Non-pigmented ciliary epithelial cell (primary cell): Measurements from ENCODE around the gene MATCAP1.

Experiments used
- DNase-seq: peaks from one replicate; pipeline ENCODE4 v3.0.0-alpha.2; 2010; ENCODE audit warnings: low read depth

The MATCAP1 gene

DNA sequence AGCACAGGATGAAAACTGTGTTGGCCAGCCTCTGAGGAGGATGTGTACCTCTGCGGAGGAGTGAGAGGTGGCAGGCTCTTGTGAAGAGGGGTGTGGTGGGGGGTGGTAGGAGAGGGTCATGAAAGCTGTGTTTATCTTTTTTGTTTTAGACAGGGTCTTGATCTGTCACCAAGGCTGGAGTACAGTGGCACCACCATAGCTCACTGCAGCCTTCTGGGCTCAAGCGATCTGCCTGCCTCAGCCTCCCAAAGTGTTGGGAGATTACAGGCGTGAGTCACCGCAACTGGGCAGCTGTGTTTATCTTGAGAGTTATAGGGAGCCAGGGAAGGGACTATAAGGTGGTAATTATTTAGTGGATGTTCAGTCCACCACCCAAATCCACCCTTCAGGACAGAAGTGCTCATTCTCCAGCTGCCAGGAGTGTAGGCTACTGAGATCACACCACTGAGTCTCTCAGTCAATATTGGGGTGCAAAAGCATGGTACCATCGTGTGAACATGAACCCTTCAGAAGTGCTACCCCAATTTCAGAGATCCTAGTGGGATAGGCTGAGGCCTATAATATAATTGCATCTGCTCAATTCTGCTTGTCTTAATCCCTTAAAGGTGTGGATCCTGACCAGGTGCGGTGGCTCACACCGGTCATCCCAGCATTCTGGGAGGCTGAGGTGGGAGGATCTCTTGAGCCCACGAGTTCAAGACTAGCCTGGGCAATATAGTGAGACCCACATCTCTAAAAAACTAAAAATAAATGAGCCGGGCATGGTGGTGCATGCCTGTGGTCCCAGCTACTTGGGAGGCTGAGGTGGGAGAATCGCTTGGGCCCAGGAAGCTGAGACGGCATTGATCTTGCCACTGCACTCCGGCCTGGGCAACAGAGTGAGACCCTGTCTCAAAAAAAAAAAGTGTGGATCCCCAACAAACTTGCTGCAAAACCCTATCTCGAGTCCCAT is 7.0 kb upstream of the MATCAP1 start:
- no peak for DNase-seq

DNA sequence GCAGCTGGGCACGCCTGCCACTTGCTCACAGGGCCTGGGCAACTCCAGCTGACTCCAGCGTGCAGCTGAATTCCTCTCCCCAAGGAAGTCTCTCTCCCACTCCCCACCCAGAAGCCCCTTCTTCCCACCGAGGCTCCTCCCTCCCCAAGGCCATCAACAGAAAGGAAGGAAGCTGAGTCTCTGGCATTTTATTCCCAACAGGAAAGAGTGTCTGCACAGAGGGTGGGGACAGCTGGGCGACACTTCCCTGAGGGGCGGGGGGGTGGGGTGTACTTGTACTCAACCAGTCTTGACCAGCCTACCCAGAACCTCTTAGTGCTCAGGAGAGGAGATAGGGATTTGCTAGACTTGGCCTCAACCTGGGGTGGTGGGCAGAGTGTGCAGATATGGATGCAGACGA is 6.3 kb upstream of the MATCAP1 start, which contains the start of gene EXOC3L1:
Gene EXOC3L1 (minus strand): TSS at position 96 of the 400 bp plus-strand sequence. CDS start 460 bp downstream, outside the sequence.
- DNase-seq, result no peak

GRCh38 chr16:67188798-67189197 is 5.0 kb upstream of the MATCAP1 start:
- no peak for DNase-seq

GRCh38 chr16:67188323-67188722 is 4.6 kb upstream of the MATCAP1 start:
- no peak for DNase-seq

GRCh38 chr16:67187175-67187890 is 3.6 kb upstream of the MATCAP1 start:
- no peak for DNase-seq

DNA sequence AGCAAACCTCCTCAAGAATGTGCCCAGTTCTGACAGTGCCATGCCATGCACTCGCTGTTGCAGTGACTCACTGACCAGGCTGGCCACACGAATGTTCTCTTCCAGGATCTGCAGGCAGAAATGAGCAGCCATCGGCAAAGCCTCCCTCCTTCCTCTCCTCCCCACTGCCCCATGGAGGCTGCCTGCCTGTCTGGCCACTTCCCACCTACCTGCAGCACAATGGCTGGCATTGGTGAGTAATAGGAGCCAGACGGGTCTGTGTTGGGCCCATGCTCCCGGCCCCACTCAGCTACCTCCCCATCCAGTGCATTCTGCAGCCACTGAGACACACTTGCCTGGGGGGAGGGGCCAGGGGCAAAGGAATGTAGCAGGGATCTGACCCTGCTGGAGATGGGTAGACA is 2.8 kb upstream of the MATCAP1 start:
- DNase-seq, result no peak

GRCh38 chr16:67185651-67186134 is 1.9 kb upstream of the MATCAP1 start:
- no peak for DNase-seq

DNA sequence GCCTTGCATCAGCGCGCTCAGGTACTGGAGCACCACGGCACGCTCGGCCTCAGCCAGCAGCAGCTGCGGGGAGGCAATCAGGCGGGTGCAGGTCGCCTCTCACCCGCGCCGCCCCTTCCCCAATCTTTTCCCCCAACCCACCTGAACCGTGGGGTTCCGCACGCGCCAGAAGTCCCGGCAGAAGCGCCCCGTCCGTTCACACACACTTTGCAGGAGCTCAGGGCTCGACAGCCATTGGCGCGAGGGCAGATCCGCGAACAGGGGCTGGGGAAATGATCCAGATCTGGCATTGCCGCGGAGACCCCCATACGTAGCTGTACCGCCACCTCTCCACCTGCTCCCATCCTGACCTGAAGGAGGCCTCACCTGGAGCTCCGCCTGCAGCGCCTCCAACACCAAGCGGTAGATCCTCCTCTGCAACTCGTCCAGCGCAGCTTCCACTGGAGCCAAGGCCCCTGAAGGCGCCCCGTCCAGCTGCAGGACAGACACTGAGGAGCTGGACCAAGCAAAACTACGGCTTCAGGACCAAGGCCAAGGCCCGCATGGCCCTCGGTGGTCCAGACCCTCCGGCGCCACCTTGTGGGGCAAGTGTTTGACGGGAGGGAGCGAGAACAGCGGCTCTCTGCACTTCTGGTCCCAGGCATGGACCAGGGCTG is 1.4 kb upstream of the MATCAP1 start:
- peak; percentile 57 for DNase-seq

DNA sequence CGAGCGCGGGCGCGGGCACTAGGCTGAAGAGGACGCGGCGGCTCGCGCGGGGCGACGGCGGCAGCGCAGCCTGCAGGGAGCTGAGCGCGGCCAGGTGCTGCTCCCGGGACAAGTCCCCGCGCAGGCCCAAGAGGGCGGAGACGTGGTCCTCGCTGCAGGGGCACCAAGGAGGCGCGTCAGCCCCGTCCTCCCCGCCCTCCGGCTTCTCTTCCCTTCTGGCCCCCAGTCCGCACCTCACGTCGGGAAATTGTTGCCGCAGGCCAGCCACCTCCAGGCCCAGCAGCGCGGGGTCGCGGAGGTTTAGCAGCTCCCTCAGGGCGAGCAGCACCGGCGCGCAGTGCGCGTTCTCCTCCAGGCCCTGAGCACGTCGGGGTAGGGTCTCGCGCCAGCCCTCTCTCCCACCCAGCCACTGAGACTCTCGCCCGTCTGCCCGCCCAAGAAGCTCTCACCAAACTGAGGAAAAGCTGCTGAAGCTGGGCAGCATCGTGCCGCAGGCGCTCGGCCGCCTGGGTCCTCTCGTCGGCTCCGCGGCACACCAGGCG is 761 bp upstream of the MATCAP1 start:
- no peak for DNase-seq

DNA sequence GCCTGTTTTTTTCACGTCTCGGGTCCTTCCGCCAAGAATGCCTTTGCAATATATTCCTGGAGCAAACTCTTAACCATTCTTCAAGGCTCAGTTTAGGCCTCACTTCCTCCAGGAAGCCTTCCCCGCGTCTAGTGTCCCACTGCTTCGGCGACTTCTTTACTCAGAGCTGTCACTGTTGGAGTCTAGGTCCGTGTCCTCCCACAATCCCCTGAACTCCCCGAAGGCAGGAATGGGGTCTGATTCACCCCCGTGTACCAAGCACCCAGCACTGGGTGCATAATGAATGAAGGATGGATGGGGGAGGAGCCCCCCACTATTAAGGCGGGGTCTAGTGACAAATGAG is 508 bp downstream of the MATCAP1 start:
- no peak for DNase-seq

DNA sequence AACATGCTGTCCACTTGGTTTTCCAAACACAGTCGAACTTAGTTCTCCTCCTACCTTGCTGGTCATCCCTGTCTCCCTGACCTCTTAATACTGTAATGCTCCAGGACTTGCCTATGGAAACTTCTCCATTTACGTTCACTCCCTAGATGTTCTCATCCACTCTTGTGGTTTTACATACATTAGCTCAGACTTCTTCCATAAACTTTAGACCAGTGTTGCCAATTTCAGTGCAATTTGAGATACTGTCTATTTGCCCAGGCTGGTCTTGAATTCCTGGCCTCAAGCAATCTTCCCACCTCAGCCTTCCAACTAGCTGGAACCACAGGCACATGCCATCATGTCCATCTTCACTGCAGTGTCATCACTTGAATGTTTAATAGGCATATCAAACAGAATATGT is 1.5 kb downstream of the MATCAP1 start:
- DNase-seq, result no peak

DNA sequence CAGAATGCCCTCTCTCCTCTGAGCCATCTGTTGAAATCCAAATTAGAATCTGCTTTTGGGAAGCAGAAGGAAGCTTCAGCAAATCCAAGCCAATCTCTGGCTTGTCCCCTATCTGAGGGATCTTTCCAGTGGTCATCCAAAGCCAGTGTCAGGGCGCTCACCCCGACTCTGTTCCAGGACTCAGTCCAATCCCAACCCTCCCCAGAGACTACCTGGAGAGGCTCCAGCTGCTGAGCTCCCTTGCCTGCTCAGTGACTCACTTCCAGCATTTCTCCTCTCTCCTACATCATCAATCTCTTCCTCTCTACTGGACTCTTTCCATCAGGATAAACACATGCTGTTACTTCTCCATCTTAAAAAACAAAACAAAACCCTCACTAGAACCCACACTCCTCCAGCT is 2.4 kb downstream of the MATCAP1 start:
- DNase-seq, result no peak

DNA sequence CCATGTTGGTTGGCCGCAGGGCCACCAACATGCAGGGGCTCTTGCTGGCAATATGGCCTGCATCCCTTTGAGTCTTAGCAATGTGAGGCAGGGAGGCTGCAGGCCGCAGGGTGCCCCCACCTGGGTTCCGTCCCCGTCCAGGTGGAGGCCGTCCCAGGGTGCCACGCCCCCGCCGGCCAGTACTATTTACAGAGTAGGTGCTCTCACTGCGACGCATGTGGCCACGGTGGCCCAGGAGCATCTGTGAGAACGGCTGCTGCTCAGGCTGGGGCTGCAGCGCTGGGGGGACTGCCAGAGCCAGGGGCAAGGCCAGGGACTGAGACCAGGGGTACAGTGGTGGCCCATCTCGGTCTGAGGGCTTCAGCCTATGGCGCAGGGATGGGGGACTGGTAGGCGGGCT is 3.6 kb downstream of the MATCAP1 start:
- no peak for DNase-seq

DNA sequence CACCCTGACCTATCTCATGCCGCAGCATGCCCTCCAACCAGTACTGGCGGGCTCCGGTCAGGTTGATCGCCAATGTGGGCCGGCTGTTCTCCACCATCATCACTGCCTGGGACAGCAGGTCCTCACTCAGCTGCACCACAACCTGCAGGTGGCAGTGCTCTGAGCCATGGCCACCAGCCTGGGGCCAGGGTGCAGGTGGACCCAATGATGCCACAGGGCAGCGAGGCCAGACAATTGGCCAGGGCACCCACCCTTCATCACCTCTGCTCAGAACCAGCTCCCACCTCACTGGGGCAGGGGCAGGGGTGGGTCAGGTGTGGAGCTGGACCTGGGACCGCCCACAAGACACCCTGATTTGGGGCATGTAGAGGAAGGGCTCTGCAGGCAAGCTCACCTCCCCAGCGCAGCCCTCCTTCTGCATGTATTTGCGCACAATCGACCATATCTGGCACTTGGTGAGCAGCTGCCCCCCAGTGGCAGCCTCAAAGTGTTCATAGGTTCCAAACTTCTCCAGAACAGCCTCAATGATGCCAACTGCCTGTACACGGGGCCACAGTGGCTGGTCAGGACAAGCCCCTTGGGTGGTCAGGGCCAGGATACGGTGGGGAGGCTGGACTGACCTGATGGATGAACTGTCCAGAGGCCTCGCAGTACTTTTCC is 4.2 kb downstream of the MATCAP1 start:
- no peak for DNase-seq

DNA sequence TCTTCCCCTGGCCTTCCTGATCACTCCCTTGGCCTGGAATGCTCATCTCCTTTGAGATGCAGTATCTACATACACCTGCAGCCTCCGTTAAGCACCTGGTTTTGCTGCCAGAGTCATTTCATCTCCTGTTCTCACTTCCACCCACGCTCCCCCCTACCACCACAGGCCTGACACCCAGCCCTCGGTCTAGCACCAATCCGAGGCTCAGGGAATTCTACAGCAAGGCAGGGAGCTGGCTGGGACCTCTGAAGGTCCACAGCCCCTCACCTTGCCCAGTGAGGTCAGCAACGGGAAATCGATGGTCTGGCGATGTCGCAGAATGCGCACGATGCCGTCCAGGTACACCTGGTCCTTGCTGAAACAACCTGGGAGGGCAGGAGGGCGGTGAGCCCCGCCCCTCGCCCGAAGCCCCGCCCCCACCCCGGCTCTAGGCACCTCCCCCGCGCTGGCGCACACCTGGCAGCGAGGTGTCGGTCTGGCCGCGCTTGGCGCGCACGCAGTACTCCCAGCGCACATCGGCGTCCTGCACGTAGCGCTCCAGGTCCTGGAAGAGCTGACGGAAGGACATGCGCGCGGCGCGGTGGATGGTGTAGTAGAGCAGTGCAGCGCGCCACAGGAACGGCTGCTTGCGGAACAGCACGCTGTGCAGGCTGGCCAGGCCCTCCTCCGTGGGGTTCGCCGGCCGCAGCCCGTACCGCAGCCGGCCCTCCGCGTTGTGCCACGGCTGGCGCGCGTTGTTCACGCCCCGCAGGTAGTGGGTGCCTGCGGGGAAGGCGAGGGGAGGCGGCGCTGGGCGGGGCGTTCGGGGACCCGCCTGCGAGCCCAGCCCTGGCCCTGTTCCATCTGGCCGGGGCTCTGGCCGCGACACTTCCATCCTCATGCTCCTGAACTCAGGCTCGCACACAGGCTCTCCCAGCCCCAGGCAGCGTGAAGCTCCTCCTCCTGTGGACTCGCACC is 5.7 kb downstream of the MATCAP1 start:
- DNase-seq, result no peak

DNA sequence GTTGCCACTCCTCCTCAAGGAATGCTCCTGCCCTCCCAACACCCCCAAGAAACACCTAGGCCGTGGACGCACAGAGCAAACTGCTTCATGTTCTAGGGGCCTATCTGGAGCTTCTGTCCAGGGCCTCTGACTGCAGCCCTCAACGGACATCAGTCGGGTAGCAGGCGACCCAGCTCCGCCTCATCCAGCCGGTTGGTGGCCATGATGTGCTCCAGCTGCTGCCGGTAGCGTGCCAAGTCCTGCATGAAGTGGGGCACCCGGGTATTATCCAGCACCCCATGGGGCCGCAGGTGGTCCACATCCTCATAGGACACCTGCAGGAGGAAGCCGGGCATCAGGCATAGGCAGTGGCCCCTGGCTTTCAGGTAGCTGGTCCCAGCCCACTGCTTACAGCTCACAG is 7.1 kb downstream of the MATCAP1 start:
- DNase-seq, result no peak

- DNase-seq, result no peak
Measured at GRCh38 chr16:67174706-67175231, 9.0 kb downstream of the MATCAP1 start.

- DNase-seq, result no peak
Measured at GRCh38 chr16:67173808-67174705, 9.7 kb downstream of the MATCAP1 start.

- no peak for DNase-seq
Measured at GRCh38 chr16:67173323-67173722, 10.4 kb downstream of the MATCAP1 start.
